ENCODE data around the gene ANKRD31.
"Not testable (repeated sequence)": the region's sequence is repeated elsewhere in the genome, so short reads cannot be mapped to it uniquely, and the experiment has no call there.

The ANKRD31 gene

DNA sequence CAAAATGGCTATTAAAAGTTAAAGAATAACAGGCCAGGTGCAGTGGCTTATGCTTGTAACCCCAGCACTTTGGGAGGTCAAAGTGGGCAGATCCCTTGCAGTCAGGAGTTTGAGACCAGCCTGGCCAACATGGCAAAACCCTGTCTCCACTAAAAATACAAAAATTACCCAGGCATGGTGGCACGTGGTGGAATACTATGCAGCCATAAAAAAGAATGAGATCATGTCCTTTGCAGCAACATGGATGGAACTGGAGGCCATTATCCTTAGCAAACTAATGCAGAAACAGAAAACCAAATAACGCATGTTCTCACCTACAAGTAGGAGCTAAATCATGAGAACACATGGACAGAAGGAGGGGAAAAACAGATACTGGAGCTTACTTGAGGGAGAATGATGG is 15.9 kb downstream of the ANKRD31 start:
- not testable (repeated sequence) for DNase-seq

DNA sequence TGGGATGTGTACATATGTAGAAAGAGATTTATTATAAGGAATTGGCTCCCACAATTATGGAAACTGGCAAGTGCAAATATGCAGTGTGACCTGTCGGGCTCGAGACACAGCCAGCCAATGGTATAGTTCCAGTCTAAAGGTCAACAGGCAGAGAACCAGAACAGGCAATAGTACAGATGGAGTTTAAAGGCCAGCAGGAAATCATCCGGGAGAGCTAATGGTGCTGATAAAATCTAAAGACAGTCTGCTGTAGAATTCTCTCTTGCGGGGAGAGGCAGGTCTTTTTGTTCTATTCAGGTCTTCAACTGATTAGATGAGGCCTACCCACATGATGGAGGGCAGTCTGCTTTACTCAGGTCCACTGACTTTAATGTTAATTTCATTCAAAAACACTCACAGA is 21.8 kb downstream of the ANKRD31 start:
- DNase-seq = no peak

DNA sequence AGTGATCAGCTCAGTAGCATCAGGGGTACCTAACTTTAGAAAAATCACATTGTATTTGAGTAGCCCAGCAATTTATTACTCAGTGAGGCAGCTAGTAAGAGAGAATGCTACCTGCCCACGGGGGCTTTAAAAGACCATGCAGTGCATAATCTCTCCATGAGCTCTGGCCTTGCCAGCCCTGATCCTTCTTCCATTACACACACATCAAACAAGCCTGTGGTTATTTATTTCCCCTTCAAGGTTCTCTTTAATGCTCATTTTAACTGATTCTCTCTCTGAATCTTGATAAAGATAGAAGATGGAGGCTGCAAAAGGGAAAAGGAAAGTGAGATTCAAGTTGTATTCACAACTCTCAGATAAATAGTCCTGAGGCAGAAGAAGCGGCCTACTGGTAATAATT is 22.3 kb downstream of the ANKRD31 start:
- DNase-seq = no peak

DNA sequence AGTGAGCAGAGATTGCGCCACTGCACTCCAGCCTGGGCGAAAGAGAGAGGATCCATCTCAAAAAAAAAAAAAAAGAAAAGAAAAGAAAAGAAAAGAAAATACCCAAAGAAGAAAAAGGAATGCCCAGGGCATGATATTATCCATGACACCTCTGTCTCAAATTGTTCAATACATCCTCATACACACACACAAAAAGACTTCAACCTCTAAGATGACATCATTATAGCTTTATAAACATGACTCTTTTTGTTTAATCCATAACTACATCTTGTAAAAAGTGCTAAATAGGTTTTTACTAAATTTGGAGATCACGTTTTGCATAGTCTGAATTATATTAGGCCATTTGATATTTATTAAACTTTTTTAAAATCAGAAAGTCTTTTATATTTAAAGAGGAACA is 33.1 kb downstream of the ANKRD31 start:
- no peak for DNase-seq

DNA sequence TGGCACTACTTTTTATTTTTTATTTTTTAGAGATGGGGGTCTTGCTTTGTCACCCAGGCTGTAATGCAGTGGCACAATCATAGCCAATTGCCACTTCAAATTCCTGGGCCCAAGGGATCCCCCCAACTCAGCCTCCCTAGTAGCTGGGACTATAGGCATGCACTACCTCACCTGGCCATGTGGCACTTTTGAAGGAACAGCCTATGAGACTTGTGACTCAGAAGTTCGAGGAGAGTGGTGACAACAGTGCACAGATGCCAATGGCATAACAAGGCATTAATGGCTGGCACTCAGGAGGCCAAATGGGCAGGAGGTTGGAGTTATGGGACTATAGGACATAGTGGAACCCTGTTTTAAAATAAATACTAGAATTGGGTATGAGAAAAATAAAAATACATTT is 33.7 kb downstream of the ANKRD31 start:
- no peak for DNase-seq

DNA sequence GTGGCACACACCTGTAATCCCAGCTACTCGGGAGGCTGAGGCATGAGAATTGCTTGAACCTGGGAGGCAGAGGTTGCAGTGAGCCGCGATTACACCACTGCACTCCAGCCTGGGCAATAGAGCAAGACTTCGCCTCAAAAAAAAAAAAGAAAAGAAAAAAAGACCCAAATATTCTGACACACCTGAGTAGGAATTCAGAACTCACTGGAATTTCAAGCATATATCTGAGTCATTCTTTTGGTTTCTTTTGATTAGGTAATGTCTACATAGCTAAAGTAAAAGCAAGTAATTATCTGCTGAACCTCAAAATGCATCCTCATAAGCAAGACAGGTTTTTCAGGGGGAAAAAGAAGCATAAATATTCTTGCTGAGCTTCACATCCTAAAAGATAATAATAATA is 35.9 kb downstream of the ANKRD31 start:
- DNase-seq = no peak

DNA sequence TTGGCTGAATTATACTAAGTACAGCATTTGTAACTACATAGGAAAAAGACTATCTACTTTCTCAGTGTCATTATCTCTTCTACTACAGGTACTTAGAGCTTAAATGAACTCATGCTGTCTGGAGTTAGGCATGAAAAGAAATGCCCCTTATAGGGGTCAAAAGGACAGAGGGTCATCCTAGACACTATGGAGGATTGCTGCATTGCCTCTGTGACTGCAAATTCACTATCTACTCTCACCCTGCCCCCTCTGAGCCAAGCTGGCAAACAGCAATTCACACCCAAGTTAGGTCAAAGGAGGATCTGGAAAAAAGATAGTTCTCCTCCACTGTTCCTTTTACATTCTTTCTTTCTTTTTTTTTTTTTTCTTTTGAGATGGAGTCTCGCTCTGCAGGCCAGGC is 36.7 kb downstream of the ANKRD31 start:
- DNase-seq = no peak

DNA sequence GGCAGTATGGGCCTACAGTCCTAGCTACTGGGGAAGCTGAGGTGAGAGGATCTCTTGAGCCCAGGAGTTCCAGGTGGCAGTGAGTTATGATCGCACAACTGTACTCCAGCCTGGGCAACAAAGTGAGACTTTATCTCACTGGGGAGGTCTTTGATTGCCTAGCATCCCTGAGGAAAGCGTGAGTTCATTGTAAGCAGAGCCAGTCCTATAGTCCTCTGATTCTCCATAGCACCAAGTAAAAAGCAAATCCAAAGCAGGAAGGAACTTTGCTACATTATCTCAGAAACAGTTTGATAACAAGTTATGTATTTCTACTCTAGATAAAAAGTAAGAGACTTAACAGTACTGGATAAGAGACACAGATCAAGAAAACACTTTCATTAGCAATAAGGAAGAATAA is 37.6 kb downstream of the ANKRD31 start:
- no peak for DNase-seq

DNA sequence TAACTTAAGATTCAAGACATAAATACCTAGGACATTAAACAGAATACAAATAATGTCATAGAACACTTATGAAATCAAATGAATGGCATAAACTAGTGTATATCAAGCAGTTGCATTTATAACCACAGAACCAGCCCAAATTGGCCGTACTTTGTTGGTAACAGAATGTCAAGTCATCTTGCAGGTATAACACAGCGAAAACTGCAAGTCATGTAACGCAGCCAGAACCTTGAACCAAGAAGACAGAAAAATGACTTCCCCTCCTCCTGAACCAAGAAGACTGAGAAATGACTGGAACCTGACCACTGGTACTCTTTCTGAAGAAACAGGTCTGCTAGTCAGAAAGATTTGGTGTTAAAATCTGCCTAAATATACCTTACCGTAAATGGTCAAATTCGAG is 38.9 kb downstream of the ANKRD31 start:
- no peak for DNase-seq

DNA sequence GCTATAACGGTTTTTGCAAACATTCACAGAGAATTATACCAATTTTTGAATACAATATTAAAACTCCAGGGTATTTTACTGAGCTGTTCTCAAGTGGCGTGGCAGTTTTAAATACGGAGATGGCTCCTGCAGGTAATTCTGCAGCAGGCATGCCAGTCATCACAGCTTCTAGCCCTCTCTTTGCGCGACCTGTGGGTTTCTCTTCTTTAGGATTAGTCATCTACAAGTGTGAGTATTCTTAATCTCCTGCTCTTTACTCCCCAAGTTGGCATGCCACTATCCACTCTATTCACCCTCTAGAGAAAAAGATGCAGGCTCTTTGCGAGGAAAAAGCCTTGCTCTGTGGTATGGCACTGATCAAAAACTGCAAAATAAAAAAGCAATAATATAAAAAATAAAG is 43.9 kb downstream of the ANKRD31 start:
- peak; percentile 30 for DNase-seq

DNA sequence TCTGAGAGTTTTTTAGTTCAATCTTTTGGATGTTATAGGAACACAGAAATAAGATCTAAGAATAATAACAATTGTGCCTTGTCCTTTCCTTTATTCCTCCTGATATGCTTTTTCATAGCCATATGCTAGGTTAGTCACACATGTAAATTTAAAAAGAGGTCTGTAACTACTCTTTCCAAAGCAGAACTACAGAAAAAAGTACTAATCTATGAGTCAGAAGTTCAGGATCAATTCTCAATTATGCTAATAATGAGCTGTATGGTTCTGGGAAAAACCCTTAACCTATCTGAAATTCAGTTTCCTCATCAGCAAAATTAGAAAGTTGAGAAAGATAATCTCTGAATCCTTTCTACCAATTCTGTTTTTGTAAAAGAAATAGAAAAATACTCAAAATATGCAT is 44.4 kb downstream of the ANKRD31 start:
- no peak for DNase-seq

DNA sequence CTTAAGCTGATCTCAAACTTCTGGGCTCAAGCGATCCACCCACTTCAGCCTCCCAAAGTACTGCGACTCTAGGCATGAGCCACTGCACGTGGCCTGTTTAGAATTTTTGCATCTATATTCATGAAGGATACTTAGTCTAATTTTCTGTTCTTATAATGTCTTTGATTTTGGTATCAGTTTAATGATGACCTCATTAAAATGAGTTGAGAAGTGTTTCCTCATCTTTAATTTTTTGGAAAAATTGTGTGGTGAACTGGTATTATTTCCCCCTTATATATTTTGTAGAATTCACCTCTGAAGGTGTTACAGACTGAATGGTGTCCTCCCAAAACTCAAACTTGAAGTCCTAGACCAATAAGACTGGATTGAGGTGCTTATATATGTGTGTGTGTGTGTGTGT is 46.5 kb downstream of the ANKRD31 start:
- DNase-seq = no peak

DNA sequence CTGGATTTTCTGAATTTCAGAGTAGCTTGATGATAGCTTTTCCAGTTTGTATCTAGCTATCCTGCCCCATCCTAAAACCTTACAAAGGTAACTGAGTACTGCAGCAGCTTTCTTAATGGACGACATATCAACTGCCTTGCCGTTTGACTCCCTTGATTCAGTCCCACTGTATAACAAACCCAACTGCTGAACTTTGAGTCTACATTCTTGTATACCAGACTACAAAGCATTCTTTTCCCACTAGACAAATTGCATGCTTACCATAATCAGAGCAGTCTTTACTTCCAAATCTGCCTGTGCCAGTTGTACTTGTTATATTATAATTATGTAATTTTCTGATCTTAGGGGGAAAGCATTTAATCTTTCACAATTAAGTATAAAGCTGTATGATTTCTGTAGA is 47.3 kb downstream of the ANKRD31 start:
- DNase-seq = no peak

DNA sequence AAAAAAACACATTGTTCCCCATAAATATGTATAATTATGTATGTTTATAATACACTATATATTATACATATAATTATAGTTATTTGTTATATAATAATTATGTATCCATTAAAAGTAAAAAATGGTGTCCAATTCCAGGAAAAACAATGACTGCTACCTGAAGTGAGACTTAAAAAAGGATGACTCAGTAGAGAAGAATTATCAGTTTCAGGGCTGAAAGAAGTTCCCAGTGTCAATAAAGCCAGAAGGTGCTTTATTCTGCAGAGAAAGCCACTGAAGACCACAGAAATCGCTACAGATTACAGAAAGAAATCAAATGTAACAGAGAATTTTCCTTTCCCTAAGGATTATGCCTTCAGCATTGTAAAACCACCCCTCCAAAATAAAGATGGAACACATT is 50.9 kb downstream of the ANKRD31 start:
- no peak for DNase-seq

DNA sequence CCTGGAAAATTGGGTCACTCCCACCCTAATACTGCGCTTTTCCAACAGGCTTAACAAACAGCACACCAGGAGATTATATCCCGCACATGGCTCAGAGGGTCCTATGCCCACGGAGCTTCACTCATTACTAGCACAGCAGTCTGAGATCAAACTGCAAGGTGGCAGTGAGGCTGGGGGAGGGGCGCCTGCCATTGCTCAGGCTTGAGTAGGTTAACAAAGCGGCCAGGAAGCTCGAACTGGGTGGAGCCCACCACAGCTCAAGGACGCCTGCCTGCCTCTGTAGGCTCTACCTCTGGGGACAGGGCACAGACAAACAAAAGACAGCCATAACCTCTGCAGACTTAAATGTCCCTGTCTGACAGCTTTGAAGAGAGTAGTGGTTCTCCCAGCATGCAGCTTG is 60.7 kb downstream of the ANKRD31 start:
- DNase-seq = not testable (repeated sequence)

DNA sequence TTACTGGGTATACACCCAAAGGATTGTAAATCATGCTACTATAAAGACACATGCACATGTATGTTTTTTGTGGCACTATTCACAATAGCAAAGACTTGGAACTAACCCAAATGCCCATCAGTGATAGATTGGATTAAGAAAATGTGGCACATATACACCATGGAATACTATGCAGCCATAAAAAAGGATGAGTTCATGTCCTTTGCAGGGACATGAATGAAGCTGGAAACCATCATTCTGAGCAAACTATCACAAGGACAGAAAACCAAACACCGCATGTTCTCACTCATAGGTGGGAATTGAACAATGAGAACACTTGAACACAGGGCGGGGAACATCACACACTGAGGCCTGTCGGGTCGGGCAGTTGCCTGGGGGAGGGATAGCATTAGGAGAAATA is 61.8 kb downstream of the ANKRD31 start:
- not testable (repeated sequence) for DNase-seq

DNA sequence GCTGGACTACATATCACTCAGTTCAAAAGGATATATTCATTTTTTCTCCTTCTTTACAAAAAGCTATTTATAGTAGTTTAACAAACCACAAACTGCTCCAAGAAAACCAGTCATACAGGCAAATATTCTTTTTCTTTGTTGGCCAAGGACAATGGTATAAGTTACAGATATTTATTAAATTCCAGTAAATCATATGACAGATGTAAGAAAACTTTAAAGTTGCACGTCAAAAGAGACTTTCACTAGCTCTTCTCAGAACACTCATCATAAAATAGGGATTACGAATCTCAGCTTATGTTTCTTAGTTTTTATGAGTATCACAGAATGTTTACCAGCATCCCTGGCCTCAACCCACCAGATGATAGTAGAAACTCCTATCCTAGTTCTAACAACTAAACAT is 67.2 kb downstream of the ANKRD31 start:
- no peak for DNase-seq

DNA sequence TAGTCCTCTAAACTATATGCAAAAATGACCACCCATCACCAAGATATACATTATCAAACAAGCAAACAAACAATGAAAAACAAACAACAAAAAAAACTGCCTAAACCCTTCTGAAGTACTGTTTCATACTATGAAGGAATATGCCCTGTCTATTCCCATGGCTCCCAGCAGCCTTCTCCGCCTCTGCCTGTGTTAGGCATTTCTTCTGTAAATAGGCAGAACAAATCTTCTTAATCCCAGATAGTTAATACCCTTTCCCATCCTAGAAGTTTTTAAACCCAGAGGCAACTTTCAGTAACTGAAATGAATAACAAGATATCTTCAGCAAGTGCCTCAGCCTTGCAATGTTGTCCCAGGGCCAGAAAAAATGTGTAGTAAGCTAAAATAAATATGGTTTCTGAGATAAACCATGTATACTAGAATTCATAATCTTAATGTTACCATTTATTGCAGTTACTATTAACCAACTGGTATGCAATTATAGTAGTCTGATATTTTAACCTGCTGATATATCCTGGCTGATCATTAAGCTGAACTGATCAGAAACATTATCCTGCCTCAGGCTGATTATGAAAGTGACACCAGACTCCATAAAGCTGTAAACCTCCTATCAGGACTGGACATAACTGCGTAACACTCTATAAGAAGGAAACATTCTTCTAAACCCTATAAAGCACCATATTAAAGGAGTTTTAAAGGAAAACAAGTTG is 68.5 kb downstream of the ANKRD31 start:
- DNase-seq = no peak

DNA sequence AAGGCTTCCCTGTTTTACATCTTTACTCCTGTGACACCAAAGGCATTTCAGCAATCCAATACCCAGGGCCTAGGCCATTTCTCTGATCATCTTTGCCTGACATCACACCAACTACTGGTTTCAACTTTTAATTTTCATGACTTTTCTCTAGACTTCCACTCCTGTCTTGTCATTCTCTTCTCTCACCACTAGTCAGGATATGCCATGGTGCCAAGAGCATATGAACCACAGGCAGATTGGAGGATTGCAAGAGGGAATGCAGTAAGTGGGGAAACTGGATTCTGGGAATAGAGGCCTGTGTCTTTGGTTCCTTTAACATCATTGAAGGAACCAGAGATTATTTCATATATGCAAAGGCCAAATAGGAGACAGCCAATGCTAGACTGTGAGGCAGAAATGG is 69.3 kb downstream of the ANKRD31 start:
- no peak for DNase-seq

DNA sequence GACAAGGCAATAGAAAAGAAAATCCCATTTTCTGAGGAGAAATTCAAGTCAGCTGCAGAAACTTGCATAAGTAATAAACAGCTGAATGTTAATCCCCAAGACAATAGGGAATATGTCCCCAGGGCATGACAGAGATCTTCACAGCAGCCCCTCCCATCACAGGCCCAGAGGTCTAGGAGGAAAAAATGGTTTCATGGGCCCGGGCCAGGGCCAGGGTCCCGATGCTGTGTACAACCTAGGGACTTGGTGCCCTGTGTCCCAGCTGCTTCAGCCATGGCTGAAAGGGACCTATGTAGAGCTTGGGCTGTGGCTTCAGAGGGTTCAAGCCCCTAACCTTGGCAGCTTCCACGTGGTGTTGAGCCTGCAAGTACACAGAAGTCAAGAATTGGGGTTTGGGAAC is 75.2 kb downstream of the ANKRD31 start:
- DNase-seq = not testable (repeated sequence)

DNA sequence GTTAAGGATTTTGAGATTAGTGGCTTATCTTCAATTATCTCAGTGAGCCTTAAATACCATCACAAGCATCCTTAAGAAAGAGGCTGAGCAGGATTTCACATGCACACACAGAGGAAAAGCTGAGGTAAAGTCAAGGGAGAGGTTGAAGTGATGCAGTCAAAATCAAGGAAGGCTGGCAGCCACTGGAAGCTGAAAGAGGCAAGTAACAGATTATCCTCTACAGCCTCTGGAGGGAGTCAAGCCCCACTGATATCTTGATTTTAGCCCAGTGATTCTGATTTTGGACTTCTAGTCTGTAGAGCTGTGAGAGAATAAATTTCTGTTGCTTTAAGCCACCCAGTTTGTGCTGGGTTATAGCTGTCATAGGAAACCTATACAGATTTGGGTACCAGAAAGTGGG is 80.1 kb downstream of the ANKRD31 start:
- DNase-seq = no peak

DNA sequence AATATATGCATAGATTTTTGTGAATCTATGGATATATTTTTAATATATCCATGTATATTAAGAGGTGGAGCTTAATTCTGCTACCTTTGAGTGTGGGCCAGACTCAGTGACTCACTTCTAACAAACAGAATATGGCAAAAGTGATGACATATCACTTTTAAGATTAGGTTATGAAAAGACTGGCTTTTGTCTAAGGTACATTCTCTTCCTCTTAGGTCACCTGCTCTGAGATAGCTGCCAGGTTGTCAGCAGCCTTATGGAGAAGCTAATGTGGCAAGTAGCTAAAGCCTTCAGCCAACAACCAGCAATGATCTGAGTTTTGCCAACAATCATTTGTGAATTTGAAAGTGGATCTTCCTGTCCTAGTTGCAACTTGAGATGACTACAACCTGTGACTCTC is 83.8 kb downstream of the ANKRD31 start:
- no peak for DNase-seq

DNA sequence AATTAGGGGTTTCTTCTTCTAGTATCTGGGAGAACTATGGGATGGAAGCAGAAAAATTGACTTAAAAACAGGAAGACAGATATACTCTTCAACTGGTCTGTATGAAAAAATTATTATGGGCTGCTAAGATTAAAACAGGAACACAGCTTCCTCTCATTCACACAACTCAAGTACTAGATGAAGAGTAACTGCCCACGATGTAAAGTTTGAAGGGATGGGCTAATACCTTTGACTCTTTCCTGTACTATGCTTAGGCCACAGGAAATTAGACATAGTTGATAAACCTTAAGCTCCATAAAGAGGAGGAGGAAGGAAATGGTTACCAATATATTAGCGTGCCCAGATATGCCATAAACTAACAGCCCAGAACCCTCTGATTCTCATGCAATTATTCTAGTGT is 88.6 kb downstream of the ANKRD31 start:
- no peak for DNase-seq

DNA sequence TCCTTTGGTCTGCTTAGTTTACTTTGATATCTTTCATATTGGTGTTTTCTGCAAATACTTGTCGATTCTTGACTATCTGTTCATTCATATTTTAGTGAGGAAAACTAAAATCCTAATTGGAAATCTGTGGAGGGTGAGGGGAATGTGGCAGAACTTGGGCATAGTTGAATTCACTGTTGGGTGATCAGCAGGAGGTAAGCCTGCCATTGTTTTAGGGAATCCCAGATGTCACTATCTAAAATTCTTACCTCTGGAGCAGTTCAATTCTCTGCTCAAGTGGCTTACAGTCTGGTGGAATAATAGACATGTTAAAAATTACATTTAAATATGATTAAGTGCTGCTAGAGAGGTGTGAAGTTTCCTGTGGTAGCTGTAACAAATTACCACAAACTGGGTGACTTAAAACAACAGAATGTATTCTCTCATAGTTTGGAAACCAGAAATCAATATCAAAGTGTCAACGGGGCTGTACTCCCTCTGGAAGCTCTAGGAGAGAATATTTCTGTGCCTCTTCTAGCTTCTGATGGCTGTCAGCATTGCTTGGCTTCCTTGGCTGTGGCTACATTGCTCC is 94.0 kb downstream of the ANKRD31 start:
- no peak for DNase-seq

DNA sequence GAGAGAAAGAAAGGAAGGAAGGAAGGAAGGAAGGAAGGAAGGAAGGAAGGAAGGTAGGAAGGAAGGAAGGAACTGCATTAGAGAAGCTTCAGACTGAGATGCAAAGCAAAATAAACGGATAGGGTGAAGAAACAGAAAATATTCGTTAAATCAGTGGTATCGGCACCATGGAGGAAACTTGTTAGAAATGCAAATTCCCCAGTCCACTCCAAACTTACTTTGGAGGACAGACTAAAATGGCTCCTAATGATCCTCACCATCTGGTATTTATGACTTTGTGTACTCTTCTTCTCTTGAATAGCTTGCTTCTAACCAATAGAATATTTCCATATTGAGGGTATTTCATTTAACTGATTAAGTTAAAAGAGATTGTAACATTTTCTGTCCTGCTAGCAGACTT is 96.4 kb downstream of the ANKRD31 start:
- no peak for DNase-seq
